Astrocyte of the cerebellum (primary cell): ENCODE measurements around the gene BFSP1.

Experiments
- DNase-seq: peaks from one replicate; pipeline ENCODE4 v3.0.0-alpha.2; 2011; ENCODE audit warnings: low read depth
- H3K4me3 ChIP-seq: 2 replicates; pipeline ENCODE4 v1.5.1; 2011; ENCODE audit warnings: mild to moderate bottlenecking, low read depth, low read length, moderate library complexity
- CTCF ChIP-seq: IDR thresholded peaks from 2 replicates; pipeline ENCODE4 v1.5.1; 2012; ENCODE audit warnings: low read length, low read depth, moderate library complexity, mild to moderate bottlenecking; ENCODE audit errors: missing control alignments
- in situ Hi-C: cut with HindIII; loops from 2 replicates; pipeline ENCODE4 v1.10.0; 2017; ENCODE audit warnings: low sequenced_read_pairs

BFSP1 gene

GRCh38 chr20:17530716-17531664, at the start of gene BFSP1:
Gene BFSP1, minus strand, starts transcription at chr20:17531379. Its CDS starts 50 bp downstream, at chr20:17531329.
- DNase-seq: no peak
- H3K4me3 ChIP-seq: peak within 1 kb of the TSS; percentile 40

GRCh38 chr20:17580895-17581294, 49.7 kb upstream of the BFSP1 start:
- in situ Hi-C loops: no loop called here
- no peak overlapping the region for H3K4me3 ChIP-seq
- no peak for TF ChIP-seq CTCF
- DNase-seq: no peak

More at GRCh38 chr20:17530716-17531664, at the start of gene BFSP1:
- in situ Hi-C loops: no loop called here
- no peak for TF ChIP-seq CTCF

GRCh38 chr20:17579369-17580039, 48.3 kb upstream of the BFSP1 start:
- no peak for TF ChIP-seq CTCF
- H3K4me3 ChIP-seq: no peak overlapping the region
- in situ Hi-C loops: no loop called here
- no peak for DNase-seq

GRCh38 chr20:17576215-17576614, 45.0 kb upstream of the BFSP1 start:
- no peak for DNase-seq
- no peak for TF ChIP-seq CTCF
- in situ Hi-C loops: no loop called here
- H3K4me3 ChIP-seq: no peak overlapping the region

- in situ Hi-C loops: no loop called here
- no peak overlapping the region for H3K4me3 ChIP-seq
- TF ChIP-seq CTCF: no peak
- no peak for DNase-seq
Observed at GRCh38 chr20:17573463-17573862, 42.3 kb upstream of the BFSP1 start.

- H3K4me3 ChIP-seq: peak overlapping the region; percentile 96
- in situ Hi-C loops: no loop called here
- DNase-seq: no peak
- no peak for TF ChIP-seq CTCF
Observed at GRCh38 chr20:17572034-17572638, 41.0 kb upstream of the BFSP1 start.
